ENCODE data around the gene RAB15.

RAB15 gene

GRCh38 chr14:64906022-64906421 lies 66.1 kb downstream of the RAB15 start:
- no peak for DNase-seq

DNA sequence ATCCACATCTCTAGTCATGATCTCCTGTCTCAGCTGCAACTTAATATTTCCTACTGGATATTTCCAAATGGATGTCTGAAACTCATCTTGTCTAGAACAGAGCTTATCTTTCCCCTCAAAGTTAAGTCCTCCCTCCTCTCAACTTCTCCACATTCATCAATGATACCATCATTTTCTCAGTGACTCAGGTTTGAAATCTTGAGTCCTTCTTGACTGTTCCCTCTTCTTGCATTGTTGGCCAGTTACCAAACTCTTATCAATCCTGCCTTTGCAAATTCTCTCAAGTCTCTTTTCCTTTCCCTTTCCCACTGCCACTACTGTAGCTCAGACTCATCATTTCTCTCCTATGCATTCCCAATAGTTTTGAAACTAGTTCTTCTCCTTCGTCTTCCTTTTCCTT lies 72.2 kb downstream of the RAB15 start:
- DNase-seq: no peak

Data from inflammatory macrophage (primary cell).